ENCODE measurements around the gene CTNNA1.

CTNNA1 gene

DNA sequence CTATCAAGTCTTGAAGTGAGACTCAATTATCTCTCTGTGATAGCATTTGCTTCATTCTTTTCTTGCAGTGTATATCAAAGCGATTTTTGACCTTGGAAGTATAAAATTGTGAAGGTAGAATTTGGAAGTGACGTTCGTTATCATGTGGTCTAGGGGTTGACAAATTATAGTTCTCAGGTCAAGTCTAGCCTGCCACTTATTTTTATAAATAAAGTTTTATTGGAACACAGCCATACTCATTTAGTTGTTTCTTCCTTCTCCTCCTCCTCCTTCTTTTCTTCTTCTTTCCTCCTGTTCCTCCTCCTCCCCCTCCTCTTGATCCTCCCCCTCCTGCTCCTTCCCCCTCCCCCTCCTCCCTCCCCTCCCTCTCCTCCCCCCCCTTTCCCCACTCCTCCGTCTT lies 83.9 kb downstream of the CTNNA1 start:
- Mint-ChIP-seq H3K4me3 (no peak overlapping the region), H3K27ac (no peak overlapping the region), H3K9me3 (no peaks in the 10 kb centered on the region), H3K36me3 (ENCODE audit: low read depth) (peaks cover 15% of the 10 kb centered on the region), H3K27me3 (ENCODE audit: low read depth) (no peaks in the 10 kb centered on the region), H3K4me1 (peaks cover 41% of the 10 kb centered on the region)
- TF ChIP-seq, protein P1, sequence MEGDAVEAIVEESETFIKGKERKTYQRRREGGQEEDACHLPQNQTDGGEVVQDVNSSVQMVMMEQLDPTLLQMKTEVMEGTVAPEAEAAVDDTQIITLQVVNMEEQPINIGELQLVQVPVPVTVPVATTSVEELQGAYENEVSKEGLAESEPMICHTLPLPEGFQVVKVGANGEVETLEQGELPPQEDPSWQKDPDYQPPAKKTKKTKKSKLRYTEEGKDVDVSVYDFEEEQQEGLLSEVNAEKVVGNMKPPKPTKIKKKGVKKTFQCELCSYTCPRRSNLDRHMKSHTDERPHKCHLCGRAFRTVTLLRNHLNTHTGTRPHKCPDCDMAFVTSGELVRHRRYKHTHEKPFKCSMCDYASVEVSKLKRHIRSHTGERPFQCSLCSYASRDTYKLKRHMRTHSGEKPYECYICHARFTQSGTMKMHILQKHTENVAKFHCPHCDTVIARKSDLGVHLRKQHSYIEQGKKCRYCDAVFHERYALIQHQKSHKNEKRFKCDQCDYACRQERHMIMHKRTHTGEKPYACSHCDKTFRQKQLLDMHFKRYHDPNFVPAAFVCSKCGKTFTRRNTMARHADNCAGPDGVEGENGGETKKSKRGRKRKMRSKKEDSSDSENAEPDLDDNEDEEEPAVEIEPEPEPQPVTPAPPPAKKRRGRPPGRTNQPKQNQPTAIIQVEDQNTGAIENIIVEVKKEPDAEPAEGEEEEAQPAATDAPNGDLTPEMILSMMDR (IDR thresholded peaks at IDR 0.05; ENCODE audit: unreplicated experiment in 3 of 3), result no peak

GRCh38 chr5:138840103-138840502 lies 86.9 kb downstream of the CTNNA1 start:
- Mint-ChIP-seq H3K36me3 (ENCODE audit: low read depth) (peaks cover 15% of the 10 kb centered on the region), H3K27ac (peak overlapping the region; percentile 0 to 52 (median 35))
- TF ChIP-seq, protein P1 (IDR thresholded peaks at IDR 0.05; ENCODE audit: unreplicated experiment in 3 of 3), result no peak

GRCh38 chr5:138841531-138841930 lies 88.3 kb downstream of the CTNNA1 start:
- H3K27ac Mint-ChIP-seq, result no peak overlapping the region
- peaks cover 53% of the 10 kb centered on the region for H3K4me1 Mint-ChIP-seq
- H3K9me3 Mint-ChIP-seq, result no peaks in the 10 kb centered on the region
- H3K27me3 Mint-ChIP-seq (ENCODE audit: low read depth), result no peaks in the 10 kb centered on the region
- H3K36me3 Mint-ChIP-seq (ENCODE audit: low read depth), result peaks cover 12% of the 10 kb centered on the region
- TF ChIP-seq, protein P1 (IDR thresholded peaks at IDR 0.05; ENCODE audit: unreplicated experiment in 3 of 3), result no peak
- H3K4me3 Mint-ChIP-seq, result no peak overlapping the region

More at GRCh38 chr5:138840103-138840502, 86.9 kb downstream of the CTNNA1 start:
- H3K4me1 Mint-ChIP-seq, result peaks cover 48% of the 10 kb centered on the region
- H3K9me3 Mint-ChIP-seq, result no peaks in the 10 kb centered on the region
- no peaks in the 10 kb centered on the region for H3K27me3 Mint-ChIP-seq (ENCODE audit: low read depth)
- H3K4me3 Mint-ChIP-seq, result no peak overlapping the region

GRCh38 chr5:138843316-138844124 lies 90.3 kb downstream of the CTNNA1 start:
- Mint-ChIP-seq H3K4me3 (no peak overlapping the region), H3K27me3 (ENCODE audit: low read depth) (no peaks in the 10 kb centered on the region), H3K9me3 (no peaks in the 10 kb centered on the region), H3K4me1 (peaks cover 66% of the 10 kb centered on the region), H3K36me3 (ENCODE audit: low read depth) (peaks cover 11% of the 10 kb centered on the region), H3K27ac (peak overlapping the region in 2 of 3 experiments; percentile 8 to 23)
- TF ChIP-seq, protein P1 (IDR thresholded peaks at IDR 0.05; ENCODE audit: unreplicated experiment in 3 of 3), result no peak

DNA sequence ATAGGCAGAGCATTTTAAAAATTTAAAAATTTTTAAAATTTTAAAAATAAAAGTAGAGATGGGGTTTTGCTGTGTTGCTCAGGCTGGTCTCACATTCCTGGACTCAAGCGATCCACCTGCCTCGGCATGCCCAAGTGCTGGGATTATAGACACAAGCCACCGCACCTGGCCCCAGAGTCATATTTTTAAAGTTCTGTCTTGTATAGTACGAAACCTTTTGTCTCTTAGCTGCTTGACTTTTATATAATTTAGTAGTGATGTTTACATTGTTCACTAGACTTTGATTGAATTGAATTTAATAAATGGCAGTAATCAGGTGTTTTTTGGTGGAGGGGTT lies 90.9 kb downstream of the CTNNA1 start:
- TF ChIP-seq, protein P1 (IDR thresholded peaks at IDR 0.05; ENCODE audit: unreplicated experiment in 3 of 3), result no peak
- no peak overlapping the region for H3K4me3 Mint-ChIP-seq
- peaks cover 69% of the 10 kb centered on the region for H3K4me1 Mint-ChIP-seq
- H3K27ac Mint-ChIP-seq, result peak overlapping the region; percentile 56 to 76 (median 70)
- no peaks in the 10 kb centered on the region for H3K27me3 Mint-ChIP-seq (ENCODE audit: low read depth)
- H3K9me3 Mint-ChIP-seq, result no peaks in the 10 kb centered on the region
- peaks cover 11% of the 10 kb centered on the region for H3K36me3 Mint-ChIP-seq (ENCODE audit: low read depth)
